SK-N-SH (cell line): ENCODE results near the gene SSTR1.

Experiments
- CTCF ChIP-seq: fragments of 200-600 bp; sonication (generic); IDR thresholded peaks from 2 replicates; pipeline ENCODE4 v1.6.1; 2017; ENCODE audit warnings: antibody characterized with exemption, mild to moderate bottlenecking, moderate library complexity
- ELF1 ChIP-seq: IDR thresholded peaks from 2 replicates; pipeline ENCODE4 v1.4.0; 2012
- EP300 ChIP-seq, 2 experiments: IDR thresholded peaks; 2 replicates each; pipeline versions ENCODE4 v1.4.0 to v1.6.1; 2012; ENCODE audit warnings: borderline replicate concordance in 1 of 2, low read depth in 1 of 2, low read length in 1 of 2
- RCOR1 ChIP-seq: fragments of 150-350 bp; IDR thresholded peaks from 2 replicates; pipeline ENCODE4 v1.6.1; 2017; ENCODE audit warnings: antibody characterized with exemption, low read length

GRCh38 chr14:38225946-38226345 is 18.2 kb downstream of the SSTR1 start:
- TF ChIP-seq EP300 (IDR thresholded peaks at IDR 0.05; ENCODE audit: borderline replicate concordance in 1 of 2, low read depth in 1 of 2, low read length in 1 of 2) (no peak), CTCF (no peak), RCOR1 (no peak), ELF1 (no peak)
